ENCODE measurements around the gene OR2W3. TPM values are rescaled to one million over a fixed set of nuclear protein-coding genes. Genes with fewer than 3 reads are reported as not detected.
"Not testable (repeated sequence)": the region's sequence is repeated elsewhere in the genome, so short reads cannot be mapped to it uniquely, and the experiment has no call there.

Gene OR2W3
- total and polyA plus RNA-seq, 2 of the 8 experiments (the other 6 are each of a cell fraction or from before 2014, with no cell fraction given) = 0.12 to 1.1 TPM

GRCh38 chr1:247936965-247937734 lies 41.8 kb downstream of the OR2W3 start:
- TF ChIP-seq TCF12 (IDR thresholded peaks at IDR 0.05; ENCODE audit: low read depth, low read length) (0 out of 2 replicates have a peak, but pooled peaks have one; percentile 38), ATF3 (IDR thresholded peaks at IDR 0.05; ENCODE audit: insufficient read depth, low read depth, low read length) (peak; percentile 24; the same call in 1 of the 2 replicates), JUND (IDR thresholded peaks at IDR 0.05; ENCODE audit: low read length) (0 out of 2 replicates have a peak, but pooled peaks have one; percentile 18), CTCF (IDR thresholded peaks at IDR 0.05; ENCODE audit: control extremely low read depth in 1 of 3, insufficient read depth in 1 of 3, low read depth in 1 of 3, low read length in 3 of 3) (peak; percentile 72 to 98 (median 88)), RAD21 (IDR thresholded peaks at IDR 0.05 in 1 of 2, conservative IDR thresholded peaks at IDR 0.05 in 1 of 2; ENCODE audit: low read depth in 2 of 2, low read length in 2 of 2) (peak; percentile 80 to 85)
- H3K14ac ChIP-seq (ENCODE audit: insufficient read length); POLR2A ChIA-PET (ENCODE audit: partially characterized antibody); H3K36me3 ChIP-seq (ENCODE audit: control insufficient read depth in 2 of 4, insufficient read depth in 4 of 4, low read length in 3 of 4); H2BK20ac ChIP-seq (ENCODE audit: low read length); H3K27me3 ChIP-seq (replicated peaks in 1 of 4; ENCODE audit: control insufficient read depth in 3 of 4, extremely low read depth in 1 of 4, insufficient read depth in 3 of 4, low read length in 3 of 4); H3K27ac ChIP-seq (ENCODE audit: low read depth, low read length); H3K79me2 ChIP-seq (ENCODE audit: control insufficient read depth in 1 of 2, insufficient read depth in 2 of 2, low read length in 2 of 2); H3K18ac ChIP-seq (ENCODE audit: extremely low read depth, low read length); H4K5ac ChIP-seq (ENCODE audit: insufficient read length, low read depth, low read length); H3K9ac ChIP-seq (replicated peaks in 1 of 4; ENCODE audit: extremely low read depth in 1 of 4, low read depth in 3 of 4, low read length in 3 of 4); H3K56ac ChIP-seq (replicated peaks; ENCODE audit: insufficient read length, low read depth, low read length); H3K4me1 ChIP-seq (replicated peaks in 1 of 4; ENCODE audit: control insufficient read depth in 3 of 4, insufficient read depth in 4 of 4, low read length in 3 of 4); H2BK12ac ChIP-seq (ENCODE audit: low read depth, low read length); H4K91ac ChIP-seq (replicated peaks; ENCODE audit: insufficient read length, low read length); H2AK5ac ChIP-seq (ENCODE audit: low read depth, low read length); H4K20me1 ChIP-seq (replicated peaks in 1 of 2; ENCODE audit: control insufficient read depth in 1 of 2, insufficient read depth in 2 of 2, low read length in 2 of 2); H3K4me2 ChIP-seq (ENCODE audit: insufficient read depth in 1 of 2, low read depth in 2 of 2, low read length in 2 of 2); H2BK15ac ChIP-seq (ENCODE audit: low read length); H2BK120ac ChIP-seq (replicated peaks; ENCODE audit: low read depth, low read length); H2BK5ac ChIP-seq (ENCODE audit: low read depth, low read length); H3K23ac ChIP-seq (ENCODE audit: insufficient read length); FAIRE-seq; H3K79me1 ChIP-seq (ENCODE audit: low read depth, low read length); H3K4ac ChIP-seq (replicated peaks; ENCODE audit: insufficient read length, low read depth, low read length); H2AFZ ChIP-seq (ENCODE audit: low read length); H3K23me2 ChIP-seq (ENCODE audit: low read depth, low read length): not testable (repeated sequence)
- DNase-seq (ENCODE audit: low read depth in 1 of 2, low spot score in 2 of 2) = peak; percentile 34 to 99
- Histone ChIP-seq H3K9me3 (ENCODE audit: insufficient read depth in 2 of 2, low read depth in 1 of 2, low read length in 1 of 2) (peaks cover 60 to 65% of the 10 kb centered on the region in 2 experiments), H3K4me3 (ENCODE audit: extremely low read depth in 1 of 4, insufficient read depth in 2 of 4, low read depth in 3 of 4, low read length in 4 of 4) (peak overlapping the region in 1 of 4 experiments; percentile 36; a peak in 1 of 8 replicates), H4K8ac (ENCODE audit: extremely low read depth, insufficient read depth, low read length) (peak overlapping the region; percentile 51; the same call in 1 of the 2 replicates)
- CTCF ChIA-PET (ENCODE audit: partially characterized antibody) = interaction anchor here (0.7 to 1.0 kb wide), 8 partner anchors 10 to 818 kb away, joined by 3 to 4 read pairs (median 3); partner anchors contain the start of genes LYPD8 and OR2AJ1
- 72% methylated on average over 34 of the region's 44 CpGs; no CpG with 5 or more reads in 1 of the 2 experiments for WGBS, 2 experiments (ENCODE audit: extremely low coverage in 1 of 2, insufficient coverage in 1 of 2, insufficient read length in 1 of 2, insufficient replicate concordance in 2 of 2, low coverage in 1 of 2, low lambda C conversion rate in 2 of 2, missing lambda C conversion rate in 1 of 2)

Measured in H1 (cell line).